ENCODE data around the gene IMMP2L.

- TF ChIP-seq CTCF (IDR thresholded peaks at IDR 0.05): no peak
- no peak for TF ChIP-seq POLR2AphosphoS5 (IDR thresholded peaks at IDR 0.05; ENCODE audit: low read depth, low read length)
Observed at GRCh38 chr7:110637252-110637651, 925.0 kb downstream of the IMMP2L start.
